Chondrocyte (in vitro differentiated cells): ENCODE measurements around the gene LEKR1. TPM values are rescaled to one million over a fixed set of nuclear protein-coding genes. Genes with fewer than 3 reads are reported as not detected.

ENCODE experiments used
- DNase-seq: peaks from one replicate; pipeline ENCODE4 v3.0.0; 2021; ENCODE audit warnings: mixed read lengths, low spot score
- H3K27ac Mint-ChIP-seq: one replicate; pipeline ENCODE4 v1.8.0; 2021; ENCODE audit warnings: mild to moderate bottlenecking, moderate library complexity, mixed read lengths; ENCODE audit not compliant: unreplicated experiment
- H3K27me3 Mint-ChIP-seq: 2 replicates; pipeline ENCODE4 v1.8.0; 2021; ENCODE audit warnings: low read depth, mixed read lengths
- H3K36me3 Mint-ChIP-seq: 2 replicates; pipeline ENCODE4 v1.8.0; 2021; ENCODE audit warnings: low read depth, mixed read lengths
- H3K4me1 Mint-ChIP-seq: 2 replicates; pipeline ENCODE4 v1.8.0; 2021; ENCODE audit warnings: low read depth, mild to moderate bottlenecking, mixed read lengths
- H3K4me3 Mint-ChIP-seq: one replicate; pipeline ENCODE4 v1.8.0; 2021; ENCODE audit warnings: mild to moderate bottlenecking, moderate library complexity, mixed read lengths; ENCODE audit not compliant: unreplicated experiment
- H3K9me3 Mint-ChIP-seq: 2 replicates; pipeline ENCODE4 v1.8.0; 2021; ENCODE audit warnings: low read depth, mixed read lengths
- CTCF ChIP-seq: fragments of 200-600 bp; sonication (generic); IDR thresholded peaks from 2 replicates; pipeline ENCODE4 v1.5.0; 2021; ENCODE audit warnings: antibody characterized with exemption, mild to moderate bottlenecking, moderate library complexity
- total RNA-seq: library from RNA; stranded (reverse); gene quantifications from 3 replicates; pipeline ENCODE4 v1.2.1, GENCODE V29; 2021

Gene LEKR1
- total RNA-seq, 1 donor from 2014 or later = 0.45 TPM

GRCh38 chr3:156860873-156861272, 34.7 kb downstream of the LEKR1 start:
- Mint-ChIP-seq H3K9me3 (no peaks in the 10 kb centered on the region), H3K4me1 (no peaks in the 10 kb centered on the region), H3K4me3 (no peak overlapping the region), H3K36me3 (no peaks in the 10 kb centered on the region), H3K27ac (no peak overlapping the region), H3K27me3 (no peaks in the 10 kb centered on the region)
- no peak for DNase-seq
- no peak for TF ChIP-seq CTCF

- Mint-ChIP-seq H3K4me3 (no peak overlapping the region), H3K9me3 (no peaks in the 10 kb centered on the region), H3K4me1 (no peaks in the 10 kb centered on the region), H3K27me3 (no peaks in the 10 kb centered on the region), H3K36me3 (no peaks in the 10 kb centered on the region), H3K27ac (no peak overlapping the region)
- no peak for TF ChIP-seq CTCF
- no peak for DNase-seq
These were observed 36.2 kb downstream of the LEKR1 start for GRCh38 chr3:156862338-156862737.

- H3K4me3 Mint-ChIP-seq = no peak overlapping the region
- H3K36me3 Mint-ChIP-seq = no peaks in the 10 kb centered on the region
- H3K27me3 Mint-ChIP-seq = no peaks in the 10 kb centered on the region
- TF ChIP-seq CTCF = peak; percentile 61
- H3K27ac Mint-ChIP-seq = no peak overlapping the region
- no peaks in the 10 kb centered on the region for H3K4me1 Mint-ChIP-seq
- H3K9me3 Mint-ChIP-seq = no peaks in the 10 kb centered on the region
- DNase-seq = no peak
These were observed 39.6 kb downstream of the LEKR1 start for GRCh38 chr3:156865732-156866131.

GRCh38 chr3:156867174-156867573, 41.0 kb downstream of the LEKR1 start:
- no peak for TF ChIP-seq CTCF
- Mint-ChIP-seq H3K36me3 (peaks cover 7% of the 10 kb centered on the region), H3K27me3 (no peaks in the 10 kb centered on the region), H3K27ac (no peak overlapping the region), H3K4me1 (no peaks in the 10 kb centered on the region), H3K9me3 (peaks cover 7% of the 10 kb centered on the region), H3K4me3 (no peak overlapping the region)
- no peak for DNase-seq

- DNase-seq = no peak
- Mint-ChIP-seq H3K27me3 (no peaks in the 10 kb centered on the region), H3K36me3 (peaks cover 8% of the 10 kb centered on the region), H3K27ac (no peak overlapping the region), H3K4me1 (no peaks in the 10 kb centered on the region), H3K9me3 (peaks cover 15% of the 10 kb centered on the region), H3K4me3 (no peak overlapping the region)
- TF ChIP-seq CTCF = no peak
These were observed 41.8 kb downstream of the LEKR1 start for GRCh38 chr3:156867920-156868319.
